AG04449 (cell line): Measurements from ENCODE around the gene OR51L1.

Source experiments
- CTCF ChIA-PET: fragments of 350-600 bp; formaldehyde crosslinking; extraction: SDS; loops from one replicate; lab custom pipeline; 2021; ENCODE audit warnings: antibody characterized with exemption; lab: Yijun Ruan, JAX
- POLR2A ChIA-PET: fragments of 400-600, 350-600 bp; formaldehyde crosslinking; extraction: SDS; loops from one replicate; lab custom pipeline; 2020; ENCODE audit warnings: antibody characterized with exemption, inconsistent platforms; lab: Yijun Ruan, JAX
- DNase-seq: peaks from one replicate; pipeline ENCODE4 v3.0.0-alpha.2; 2010; ENCODE audit warnings: low read depth, low spot score
- H3K4me3 ChIP-seq: 2 replicates; pipeline ENCODE4 v1.5.1; 2011; ENCODE audit warnings: low read depth, mild to moderate bottlenecking, control low read depth, low read length
- TF ChIP-seq, protein P1 (sequence below): IDR thresholded peaks from one replicate; pipeline ENCODE4 v1.5.1; 2011; ENCODE audit warnings: mild to moderate bottlenecking, moderate library complexity, low read length, control low read depth, inconsistent platforms; ENCODE audit not compliant: insufficient read depth; ENCODE audit errors: missing control alignments

OR51L1 gene

GRCh38 chr11:4979036-4979435 is 15.6 kb upstream of the OR51L1 start:
- H3K4me3 ChIP-seq: no peak overlapping the region
- no peak for DNase-seq
- TF ChIP-seq, protein P1, sequence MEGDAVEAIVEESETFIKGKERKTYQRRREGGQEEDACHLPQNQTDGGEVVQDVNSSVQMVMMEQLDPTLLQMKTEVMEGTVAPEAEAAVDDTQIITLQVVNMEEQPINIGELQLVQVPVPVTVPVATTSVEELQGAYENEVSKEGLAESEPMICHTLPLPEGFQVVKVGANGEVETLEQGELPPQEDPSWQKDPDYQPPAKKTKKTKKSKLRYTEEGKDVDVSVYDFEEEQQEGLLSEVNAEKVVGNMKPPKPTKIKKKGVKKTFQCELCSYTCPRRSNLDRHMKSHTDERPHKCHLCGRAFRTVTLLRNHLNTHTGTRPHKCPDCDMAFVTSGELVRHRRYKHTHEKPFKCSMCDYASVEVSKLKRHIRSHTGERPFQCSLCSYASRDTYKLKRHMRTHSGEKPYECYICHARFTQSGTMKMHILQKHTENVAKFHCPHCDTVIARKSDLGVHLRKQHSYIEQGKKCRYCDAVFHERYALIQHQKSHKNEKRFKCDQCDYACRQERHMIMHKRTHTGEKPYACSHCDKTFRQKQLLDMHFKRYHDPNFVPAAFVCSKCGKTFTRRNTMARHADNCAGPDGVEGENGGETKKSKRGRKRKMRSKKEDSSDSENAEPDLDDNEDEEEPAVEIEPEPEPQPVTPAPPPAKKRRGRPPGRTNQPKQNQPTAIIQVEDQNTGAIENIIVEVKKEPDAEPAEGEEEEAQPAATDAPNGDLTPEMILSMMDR: no peak
- CTCF ChIA-PET: no interaction called here
- POLR2A ChIA-PET: no interaction called here

GRCh38 chr11:4982678-4983077 is 12.0 kb upstream of the OR51L1 start:
- no peak for DNase-seq
- ChIA-PET CTCF (no interaction called here), POLR2A (no interaction called here)
- TF ChIP-seq, protein P1: no peak
- H3K4me3 ChIP-seq: no peak overlapping the region

DNA sequence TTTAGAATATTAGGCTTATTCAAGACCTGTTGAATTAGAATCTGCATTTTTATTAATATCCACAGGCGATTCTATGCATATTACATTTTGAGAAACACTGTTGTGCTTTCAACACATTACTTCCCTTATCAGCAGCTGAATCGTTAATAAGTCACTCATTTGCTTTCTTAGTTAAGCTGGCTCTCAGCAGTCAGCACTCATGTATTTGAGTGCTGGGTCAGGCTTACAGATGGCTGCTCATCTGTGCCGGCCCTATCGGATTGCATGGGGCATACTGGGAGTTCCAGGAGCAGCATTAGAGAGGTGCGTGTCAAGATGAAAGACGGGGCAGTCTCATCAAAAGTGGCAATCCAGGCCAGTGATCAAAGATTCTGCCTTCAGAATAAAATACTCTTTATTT is 10.8 kb upstream of the OR51L1 start:
- no peak overlapping the region for H3K4me3 ChIP-seq
- no peak for DNase-seq
- POLR2A ChIA-PET: no interaction called here
- TF ChIP-seq, protein P1: no peak
- CTCF ChIA-PET: no interaction called here

DNA sequence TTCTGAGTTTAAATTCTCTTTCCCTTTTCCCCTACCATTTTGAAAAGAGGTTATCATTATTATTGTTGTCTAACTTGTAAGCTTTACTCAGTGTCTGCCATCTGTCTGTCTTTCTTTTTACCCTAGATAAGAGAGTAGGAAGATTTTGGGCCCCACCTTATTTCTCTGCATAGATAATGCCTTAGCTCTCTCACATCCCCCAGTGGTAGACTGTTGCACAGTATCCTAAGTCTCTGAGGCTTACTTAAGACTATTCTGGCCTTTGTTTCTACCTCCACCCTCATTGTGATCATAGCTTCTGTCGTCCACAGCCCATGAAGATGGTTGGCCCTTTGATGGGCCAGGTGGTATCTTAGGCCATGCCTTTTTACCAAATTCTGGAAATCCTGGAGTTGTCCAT is 3.6 kb upstream of the OR51L1 start:
- no peak for DNase-seq
- POLR2A ChIA-PET: no interaction called here
- no peak overlapping the region for H3K4me3 ChIP-seq
- TF ChIP-seq, protein P1: peak; percentile 25
- CTCF ChIA-PET: interaction anchor here (2.6 kb wide), 1 partner anchor 354 kb away, joined by 13 read pairs; the partner anchor contains the start of gene OR51D1

DNA sequence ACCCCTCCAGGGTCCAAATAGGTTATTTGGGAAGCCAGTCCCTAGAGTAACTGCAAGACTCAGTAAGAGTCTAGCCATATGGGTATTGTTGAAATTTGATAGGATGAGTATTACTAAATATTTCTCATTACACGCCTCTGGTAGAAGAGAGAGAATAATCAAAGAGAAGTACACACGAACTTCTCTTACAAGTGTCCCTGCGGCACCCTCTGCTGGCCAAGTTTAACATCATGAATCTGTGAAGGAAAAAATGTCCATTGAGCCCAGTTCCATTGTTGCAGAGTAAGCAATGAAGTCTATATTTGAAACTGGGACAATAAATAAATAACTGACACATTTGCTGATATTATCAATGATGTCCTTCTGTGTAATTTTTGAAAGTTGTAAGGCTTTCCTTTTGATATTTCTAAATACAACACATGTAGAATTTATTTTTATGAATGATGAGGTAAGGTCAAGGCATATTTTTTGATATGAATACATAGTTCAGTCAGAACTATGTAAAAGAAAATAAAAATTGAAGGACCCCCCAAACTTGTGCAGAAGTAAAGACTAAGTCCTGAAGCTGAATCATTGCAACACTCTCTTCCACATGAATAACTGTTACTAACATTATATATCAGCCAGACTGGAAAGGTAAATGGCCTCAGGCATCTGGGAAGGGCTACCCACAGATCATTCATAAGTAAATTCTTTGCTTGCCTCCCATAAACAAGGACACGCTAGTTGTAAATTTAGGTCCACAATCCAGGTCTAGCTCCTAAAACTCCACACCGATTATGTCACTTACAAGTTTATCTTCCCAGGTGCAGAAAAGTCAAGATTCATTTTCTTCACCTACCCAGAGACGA is 10.0 kb downstream of the OR51L1 start:
- POLR2A ChIA-PET: no interaction called here
- CTCF ChIA-PET: interaction anchor here (0.6 to 3.1 kb wide), 7 partner anchors 40 to 908 kb away, joined by 3 to 35 read pairs (median 4); partner anchors contain the start of gene OR51D1
- TF ChIP-seq, protein P1: peak; percentile 55
- peak; percentile 5 for DNase-seq
- no peak overlapping the region for H3K4me3 ChIP-seq

DNA sequence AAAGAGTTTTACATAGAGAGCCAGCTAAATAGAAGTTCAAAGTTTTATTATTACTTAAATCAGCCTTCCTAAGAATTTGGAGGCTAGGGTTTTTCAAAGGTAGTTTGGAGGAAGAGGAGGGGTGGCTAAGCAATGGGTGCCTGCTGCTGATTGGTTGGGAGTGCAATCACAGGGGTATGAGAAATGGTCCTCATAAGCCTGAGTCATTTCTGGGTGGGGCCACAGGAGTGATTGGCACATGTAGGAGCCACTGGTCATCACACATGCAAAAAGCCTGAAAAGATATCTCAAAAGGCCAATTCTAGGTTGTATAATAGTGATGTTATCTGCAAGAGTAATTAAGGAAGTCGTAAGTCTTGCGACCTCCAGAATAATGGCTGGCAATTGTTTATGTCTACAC is 12.9 kb downstream of the OR51L1 start:
- TF ChIP-seq, protein P1: no peak
- ChIA-PET POLR2A (no interaction called here), CTCF (interaction anchor here (1.1 to 1.7 kb wide), 2 partner anchors 371 to 381 kb away, joined by 5 read pairs; no protein-coding TSS in a partner anchor)
- H3K4me3 ChIP-seq: no peak overlapping the region
- DNase-seq: no peak
